ENCODE results near the gene DLEC1. TPM values are rescaled to one million over a fixed set of nuclear protein-coding genes. Genes with fewer than 3 reads are reported as not detected.
A peak's percentile ranks its signal among the peaks of the same experiment; 100 is the strongest.

Gene DLEC1
- total and polyA plus RNA-seq, 9 of the 15 experiments (the other 6 are each of a cell fraction or from before 2014, with no cell fraction given), result 0.07 to 0.08 TPM; not detected in 7

DNA sequence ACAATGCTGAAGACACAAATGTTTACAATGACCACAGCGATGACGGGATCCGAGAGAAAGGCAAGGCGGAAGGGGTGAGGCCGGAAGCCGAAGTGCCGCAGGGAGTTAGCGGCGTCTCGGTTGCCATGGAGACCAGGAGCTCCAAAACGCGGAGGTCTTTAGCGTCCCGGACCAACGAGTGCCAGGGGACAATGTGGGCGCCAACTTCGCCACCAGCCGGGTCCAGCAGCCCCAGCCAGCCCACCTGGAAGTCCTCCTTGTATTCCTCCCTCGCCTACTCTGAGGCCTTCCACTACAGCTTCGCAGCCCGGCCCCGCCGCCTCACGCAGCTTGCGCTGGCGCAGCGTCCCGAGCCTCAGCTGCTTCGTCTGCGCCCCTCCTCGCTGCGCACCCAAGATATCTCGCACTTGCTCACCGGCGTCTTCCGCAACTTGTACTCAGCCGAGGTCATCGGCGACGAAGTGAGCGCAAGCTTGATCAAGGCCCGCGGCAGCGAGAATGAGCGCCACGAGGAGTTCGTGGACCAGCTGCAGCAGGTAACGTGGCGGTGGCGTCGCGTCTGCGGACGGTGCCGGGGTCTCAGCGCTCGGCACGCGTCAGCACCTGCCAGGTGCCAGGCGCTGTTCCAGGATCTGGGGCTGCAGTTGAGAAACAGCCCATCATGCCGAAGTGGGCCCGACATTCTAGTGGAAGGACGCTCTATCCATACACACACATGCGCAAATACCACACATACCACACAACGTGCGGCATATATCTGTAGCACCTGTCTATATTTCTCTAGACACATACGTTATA lies at the start of gene DLEC1 (continued):
- TF ChIP-seq, protein P1, sequence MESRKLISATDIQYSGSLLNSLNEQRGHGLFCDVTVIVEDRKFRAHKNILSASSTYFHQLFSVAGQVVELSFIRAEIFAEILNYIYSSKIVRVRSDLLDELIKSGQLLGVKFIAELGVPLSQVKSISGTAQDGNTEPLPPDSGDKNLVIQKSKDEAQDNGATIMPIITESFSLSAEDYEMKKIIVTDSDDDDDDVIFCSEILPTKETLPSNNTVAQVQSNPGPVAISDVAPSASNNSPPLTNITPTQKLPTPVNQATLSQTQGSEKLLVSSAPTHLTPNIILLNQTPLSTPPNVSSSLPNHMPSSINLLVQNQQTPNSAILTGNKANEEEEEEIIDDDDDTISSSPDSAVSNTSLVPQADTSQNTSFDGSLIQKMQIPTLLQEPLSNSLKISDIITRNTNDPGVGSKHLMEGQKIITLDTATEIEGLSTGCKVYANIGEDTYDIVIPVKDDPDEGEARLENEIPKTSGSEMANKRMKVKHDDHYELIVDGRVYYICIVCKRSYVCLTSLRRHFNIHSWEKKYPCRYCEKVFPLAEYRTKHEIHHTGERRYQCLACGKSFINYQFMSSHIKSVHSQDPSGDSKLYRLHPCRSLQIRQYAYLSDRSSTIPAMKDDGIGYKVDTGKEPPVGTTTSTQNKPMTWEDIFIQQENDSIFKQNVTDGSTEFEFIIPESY (CRISPR knock-in tag; IDR thresholded peaks at IDR 0.05), result 0 out of 2 replicates have a peak, but pooled peaks have one; percentile 29
- TF ChIP-seq ARHGAP35 (IDR thresholded peaks at IDR 0.05; ENCODE audit: partially characterized antibody) (no peak), POU5F1 (IDR thresholded peaks at IDR 0.05; ENCODE audit: borderline replicate concordance, low read depth, low read length, partially characterized antibody) (no peak), GABPA (tag; conservative IDR thresholded peaks at IDR 0.05; ENCODE audit: low read depth) (peak; percentile 77), ZZZ3 (IDR thresholded peaks at IDR 0.05) (no peak), LARP7 (IDR thresholded peaks at IDR 0.05) (no peak), NRF1 (conservative IDR thresholded peaks at IDR 0.05 in 1 of 2, IDR thresholded peaks at IDR 0.05 in 1 of 2) (peak; percentile 52 to 56), DMBX1 (CRISPR knock-in tag; IDR thresholded peaks at IDR 0.05; ENCODE audit: borderline replicate concordance) (no peak), SMARCA5 (IDR thresholded peaks at IDR 0.05) (no peak), ZNF561 (CRISPR knock-in tag; conservative IDR thresholded peaks at IDR 0.05) (no peak), MEIS2 (IDR thresholded peaks at IDR 0.05; ENCODE audit: partially characterized antibody) (no peak), SAFB (IDR thresholded peaks at IDR 0.05; ENCODE audit: borderline replicate concordance, low read depth, low read length) (no peak)
- TF ChIP-seq, protein P2, sequence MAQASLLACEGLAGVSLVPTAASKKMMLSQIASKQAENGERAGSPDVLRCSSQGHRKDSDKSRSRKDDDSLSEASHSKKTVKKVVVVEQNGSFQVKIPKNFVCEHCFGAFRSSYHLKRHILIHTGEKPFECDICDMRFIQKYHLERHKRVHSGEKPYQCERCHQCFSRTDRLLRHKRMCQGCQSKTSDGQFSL (CRISPR knock-in tag; IDR thresholded peaks at IDR 0.05), result no peak
- TF ChIP-seq, protein P2 (tag; IDR thresholded peaks at IDR 0.05), result no peak
- TF ChIP-seq, protein P3, sequence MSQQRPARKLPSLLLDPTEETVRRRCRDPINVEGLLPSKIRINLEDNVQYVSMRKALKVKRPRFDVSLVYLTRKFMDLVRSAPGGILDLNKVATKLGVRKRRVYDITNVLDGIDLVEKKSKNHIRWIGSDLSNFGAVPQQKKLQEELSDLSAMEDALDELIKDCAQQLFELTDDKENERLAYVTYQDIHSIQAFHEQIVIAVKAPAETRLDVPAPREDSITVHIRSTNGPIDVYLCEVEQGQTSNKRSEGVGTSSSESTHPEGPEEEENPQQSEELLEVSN (IDR thresholded peaks at IDR 0.05; ENCODE audit: borderline replicate concordance in 1 of 2, extremely low read depth in 1 of 2, insufficient read depth in 1 of 2, insufficient read length in 1 of 2, low read depth in 1 of 2, low read length in 1 of 2, poor library complexity in 1 of 2, severe bottlenecking in 1 of 2), result peak in 1 of 2 experiments; percentile 15
- TF ChIP-seq, protein P4, sequence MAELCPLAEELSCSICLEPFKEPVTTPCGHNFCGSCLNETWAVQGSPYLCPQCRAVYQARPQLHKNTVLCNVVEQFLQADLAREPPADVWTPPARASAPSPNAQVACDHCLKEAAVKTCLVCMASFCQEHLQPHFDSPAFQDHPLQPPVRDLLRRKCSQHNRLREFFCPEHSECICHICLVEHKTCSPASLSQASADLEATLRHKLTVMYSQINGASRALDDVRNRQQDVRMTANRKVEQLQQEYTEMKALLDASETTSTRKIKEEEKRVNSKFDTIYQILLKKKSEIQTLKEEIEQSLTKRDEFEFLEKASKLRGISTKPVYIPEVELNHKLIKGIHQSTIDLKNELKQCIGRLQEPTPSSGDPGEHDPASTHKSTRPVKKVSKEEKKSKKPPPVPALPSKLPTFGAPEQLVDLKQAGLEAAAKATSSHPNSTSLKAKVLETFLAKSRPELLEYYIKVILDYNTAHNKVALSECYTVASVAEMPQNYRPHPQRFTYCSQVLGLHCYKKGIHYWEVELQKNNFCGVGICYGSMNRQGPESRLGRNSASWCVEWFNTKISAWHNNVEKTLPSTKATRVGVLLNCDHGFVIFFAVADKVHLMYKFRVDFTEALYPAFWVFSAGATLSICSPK (IDR thresholded peaks at IDR 0.05; ENCODE audit: borderline replicate concordance), result no peak
